Measurements from ENCODE around the gene CEP104. TPM values are rescaled to one million over a fixed set of nuclear protein-coding genes. Genes with fewer than 3 reads are reported as not detected.

The CEP104 gene
- polyA plus RNA-seq, 1 donor = 19.7 TPM

DNA sequence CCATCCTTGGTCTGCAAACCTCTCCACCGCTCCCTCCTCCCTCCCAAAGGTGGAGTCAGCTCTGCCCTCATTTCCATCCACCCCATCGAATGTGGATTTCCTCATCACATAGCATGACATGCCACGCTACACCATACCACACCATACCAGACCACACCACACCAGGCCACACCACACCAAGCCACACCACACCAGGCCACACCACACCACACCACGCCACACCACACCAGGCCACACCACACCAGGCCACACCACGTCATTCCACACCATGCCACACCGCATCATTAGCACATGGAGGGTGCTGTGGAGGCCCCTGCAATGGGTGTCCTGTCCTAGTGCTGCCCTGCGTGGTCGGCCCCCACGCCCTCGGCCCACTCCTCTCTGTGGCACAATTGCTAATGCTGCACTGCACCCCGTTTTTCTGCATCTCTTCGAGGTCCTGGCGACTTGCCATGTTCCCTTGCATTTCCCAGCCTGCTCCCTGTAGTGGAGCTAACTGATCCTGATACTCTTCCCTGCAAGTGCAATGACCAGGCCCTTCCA is 11.5 kb upstream of the CEP104 start:
- no peak for DNase-seq (ENCODE audit: low read depth)

DNA sequence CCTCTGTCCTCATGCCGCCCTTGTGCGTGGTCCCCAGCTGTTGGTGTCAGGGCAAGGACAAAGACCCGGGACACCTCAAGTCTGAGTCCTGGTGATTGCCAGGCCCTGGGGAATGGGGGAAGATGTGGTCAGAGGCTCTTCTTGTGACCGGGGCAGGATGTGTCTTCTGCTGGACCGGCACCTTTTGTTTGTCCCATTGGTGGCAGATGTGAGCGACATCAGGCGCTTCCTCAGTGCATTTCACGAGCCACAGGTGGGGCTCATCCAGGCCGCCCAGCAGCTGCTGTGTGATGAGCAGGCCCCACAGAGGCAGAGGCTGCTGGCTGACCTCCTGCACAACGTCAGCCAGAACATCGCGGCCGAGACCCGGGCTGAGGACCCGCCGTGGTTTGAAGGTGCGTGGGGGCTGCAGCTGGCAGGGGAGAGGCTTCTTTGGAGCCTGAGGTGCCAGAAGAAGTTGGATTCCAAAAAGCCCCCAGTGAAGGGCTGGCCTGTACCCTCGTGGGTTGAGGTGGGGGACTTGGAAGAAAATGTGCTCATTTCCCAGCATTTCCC is 8.7 kb upstream of the CEP104 start:
- DNase-seq (ENCODE audit: low read depth) = no peak

DNA sequence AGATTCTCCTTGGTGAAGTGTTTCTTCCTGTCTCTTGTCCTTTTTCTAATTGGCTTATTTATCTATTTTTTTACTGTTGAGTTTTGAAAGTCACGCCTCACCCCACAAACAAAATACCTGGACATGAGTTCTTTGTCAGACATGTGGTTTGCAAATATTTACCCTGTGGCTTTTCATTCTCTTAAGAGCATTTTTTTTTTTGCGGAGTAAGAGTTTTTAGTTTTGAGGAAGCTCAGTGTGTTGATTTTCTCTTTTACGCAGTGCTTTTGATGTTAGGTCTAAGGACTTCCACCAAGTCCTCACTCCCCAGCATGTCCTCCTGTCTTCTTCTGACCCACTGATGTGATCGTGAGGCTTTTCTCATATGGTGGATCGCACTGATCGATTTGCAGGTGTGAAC is 7.9 kb upstream of the CEP104 start:
- no peak for DNase-seq (ENCODE audit: low read depth)

DNA sequence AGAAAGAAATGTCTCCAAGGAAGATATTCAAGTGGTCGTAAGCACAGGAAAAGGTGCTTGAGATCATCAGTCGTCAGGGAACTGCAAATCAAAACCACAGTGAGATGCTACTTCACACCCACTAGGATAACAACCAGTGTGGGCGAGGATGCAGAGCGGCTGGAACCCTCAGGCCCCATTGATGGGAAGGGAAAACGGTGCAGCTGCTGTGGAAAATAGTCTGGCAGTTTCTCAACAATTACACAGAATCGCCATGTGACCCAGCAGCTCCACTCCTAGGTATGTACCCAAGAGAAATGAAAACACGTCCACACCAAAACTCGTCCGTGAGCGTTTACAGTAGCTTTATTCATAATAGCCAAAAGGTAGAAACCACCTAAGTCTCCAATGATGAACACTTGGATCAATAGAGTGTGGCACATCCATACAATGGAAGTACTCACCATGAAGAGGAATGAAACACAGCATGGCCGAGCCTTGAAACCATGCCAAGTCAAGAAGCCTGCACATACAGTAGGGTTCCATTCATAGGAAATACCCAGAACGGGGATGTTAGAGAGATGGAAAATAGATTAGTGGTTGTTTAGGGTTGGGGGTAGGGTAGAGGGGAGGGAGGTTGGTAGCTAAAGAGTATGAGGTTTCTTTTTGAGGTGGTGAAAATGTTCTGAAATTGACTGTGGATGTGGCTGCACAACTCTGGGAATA is 6.4 kb upstream of the CEP104 start:
- no peak for DNase-seq (ENCODE audit: low read depth)

DNA sequence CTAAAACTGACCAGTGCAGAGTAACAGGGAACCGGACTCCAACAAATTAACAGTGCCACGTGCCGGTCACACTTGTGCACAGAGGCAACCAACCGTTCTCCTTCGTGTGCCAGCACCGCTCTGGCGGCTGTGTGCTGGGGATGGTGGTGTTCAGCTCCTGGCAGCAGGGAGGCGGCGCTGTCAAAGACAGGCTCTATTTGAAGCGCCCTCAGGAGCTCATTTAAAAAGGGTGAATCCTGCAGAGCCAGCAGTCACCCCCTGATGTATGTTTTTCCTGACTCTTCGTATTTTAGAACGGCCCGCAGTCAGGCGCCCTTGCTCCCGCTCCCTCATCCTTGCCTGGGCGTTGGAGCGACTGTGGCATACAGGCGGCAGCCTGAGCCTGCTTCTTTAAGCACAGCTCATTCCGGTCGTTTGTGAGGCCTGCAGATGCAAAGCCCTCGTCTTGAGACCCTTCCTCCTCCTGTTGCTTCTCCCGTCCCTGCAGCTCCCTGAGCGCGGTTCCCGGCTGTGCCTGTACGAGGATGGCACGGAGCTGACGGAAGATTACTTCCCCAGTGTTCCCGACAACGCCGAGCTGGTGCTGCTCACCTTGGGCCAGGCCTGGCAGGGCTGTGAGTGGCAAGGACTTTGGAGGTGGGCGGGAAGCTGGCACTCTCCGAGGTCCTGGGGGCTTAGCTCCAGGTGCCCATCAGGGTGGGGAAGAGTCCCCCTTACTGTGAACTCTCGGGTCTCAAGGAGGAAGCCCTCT is 1.4 kb upstream of the CEP104 start:
- DNase-seq (ENCODE audit: low read depth) = no peak

- no peak for DNase-seq (ENCODE audit: low read depth)
Measured at GRCh38 chr1:3857791-3858129, 749 bp upstream of the CEP104 start.

- no peak for DNase-seq (ENCODE audit: low read depth)
Measured at GRCh38 chr1:3852711-3853485, 4.1 kb downstream of the CEP104 start.

- no peak for DNase-seq (ENCODE audit: low read depth)
Measured at GRCh38 chr1:3852091-3852490, 4.9 kb downstream of the CEP104 start.

GRCh38 chr1:3851292-3851691 is 5.7 kb downstream of the CEP104 start:
- DNase-seq (ENCODE audit: low read depth) = no peak

GRCh38 chr1:3850857-3851256 is 6.2 kb downstream of the CEP104 start:
- DNase-seq (ENCODE audit: low read depth) = no peak

GRCh38 chr1:3847081-3847480 is 9.9 kb downstream of the CEP104 start:
- no peak for DNase-seq (ENCODE audit: low read depth)

DNA sequence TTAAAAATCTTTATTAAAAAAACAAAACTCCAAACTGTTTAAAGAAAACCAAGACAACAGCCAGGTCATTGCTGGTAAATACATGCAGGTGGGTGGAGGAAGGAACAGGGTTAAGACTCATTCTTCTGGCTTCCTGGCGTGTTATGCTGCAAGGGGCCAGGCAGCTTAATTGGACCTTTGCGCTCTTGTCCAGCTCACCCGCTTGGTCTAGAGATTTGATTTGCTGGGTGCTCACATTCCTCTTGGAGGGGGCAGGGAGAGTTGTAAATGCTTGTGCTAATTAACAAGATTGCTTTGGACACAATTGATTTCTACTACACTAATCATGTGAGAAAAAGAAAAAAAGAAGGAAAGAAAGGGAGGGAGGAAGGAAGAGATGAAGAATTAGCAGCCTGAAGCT is 10.5 kb downstream of the CEP104 start:
- DNase-seq (ENCODE audit: low read depth) = no peak

DNA sequence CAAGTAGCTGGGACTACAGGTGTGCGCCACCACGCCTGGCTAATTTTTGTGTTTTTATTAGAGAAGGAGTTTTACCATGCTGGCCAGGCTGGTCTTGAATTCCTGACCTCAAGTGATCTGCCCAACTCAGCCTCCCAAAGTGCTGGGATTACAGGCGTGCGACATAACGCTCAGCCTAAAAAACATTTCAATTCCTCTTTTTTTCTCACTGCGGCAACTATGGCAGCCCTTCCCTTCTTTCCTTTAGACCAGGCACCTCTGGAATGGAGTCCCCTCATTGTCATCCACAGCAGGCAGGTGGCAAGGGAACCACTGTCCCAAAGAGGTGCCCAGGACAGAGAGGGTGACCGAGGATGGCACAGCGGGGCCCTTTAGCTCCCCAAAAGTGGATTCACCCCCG is 14.1 kb downstream of the CEP104 start:
- no peak for DNase-seq (ENCODE audit: low read depth)

GRCh38 chr1:3841491-3841890 is 15.5 kb downstream of the CEP104 start:
- no peak for DNase-seq (ENCODE audit: low read depth)

DNA sequence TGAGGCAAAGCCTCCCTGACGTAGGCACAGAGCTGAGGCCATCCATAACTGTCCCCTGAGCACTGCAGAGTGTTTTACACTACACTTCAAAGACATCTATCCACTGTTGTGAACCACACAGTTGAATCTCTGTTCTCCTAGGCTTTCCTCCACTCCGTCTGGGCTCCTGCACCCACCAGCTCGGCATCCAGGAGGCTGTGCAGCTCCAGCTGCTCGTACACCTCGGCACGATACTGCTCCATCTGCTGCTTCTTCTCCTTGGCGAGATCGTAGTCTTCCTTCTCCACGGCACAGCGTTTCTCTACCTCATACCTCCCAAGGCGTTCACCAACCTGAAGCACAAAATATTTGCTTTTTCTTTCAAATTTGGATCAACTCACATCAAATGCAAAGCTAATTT is 18.2 kb downstream of the CEP104 start:
- DNase-seq (ENCODE audit: low read depth) = no peak

DNA sequence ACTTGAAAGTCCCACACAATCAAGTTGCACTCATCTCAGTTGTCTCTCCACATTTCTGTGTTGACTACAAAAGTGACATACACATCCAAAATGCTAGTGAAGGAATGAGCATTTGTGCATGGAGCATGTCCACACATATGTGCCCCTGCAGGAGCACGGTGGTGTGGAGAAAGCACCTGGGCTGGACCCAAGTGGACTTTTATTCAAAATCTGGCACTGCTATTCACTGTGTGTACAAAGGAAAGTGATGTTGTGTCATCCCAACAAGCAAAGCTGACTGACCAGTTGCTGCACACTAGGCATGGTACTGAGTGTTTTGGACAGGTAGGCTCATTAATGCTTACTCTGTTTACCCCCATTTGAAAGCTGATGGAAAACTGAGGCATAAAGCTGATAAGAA is 19.3 kb downstream of the CEP104 start:
- DNase-seq (ENCODE audit: low read depth) = no peak

DNA sequence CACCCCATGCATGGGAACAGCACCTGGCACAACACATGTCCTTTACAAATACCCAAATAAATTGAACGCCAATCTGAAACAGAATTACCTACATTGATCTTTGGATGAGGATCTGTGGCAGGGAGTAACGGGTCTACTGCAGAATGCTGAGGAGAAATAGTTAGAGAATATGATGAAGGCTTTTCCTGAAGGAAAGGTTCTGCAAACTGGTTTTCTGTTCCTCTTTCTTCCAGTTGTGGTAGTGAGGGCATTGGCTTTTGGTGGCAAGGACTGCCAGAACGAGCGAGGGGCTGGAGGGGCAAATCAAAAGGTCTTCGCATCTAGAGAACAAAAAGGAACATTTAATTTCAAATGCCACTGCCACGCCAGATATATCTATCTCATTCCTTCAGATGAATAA is 19.8 kb downstream of the CEP104 start:
- no peak for DNase-seq (ENCODE audit: low read depth)

DNA sequence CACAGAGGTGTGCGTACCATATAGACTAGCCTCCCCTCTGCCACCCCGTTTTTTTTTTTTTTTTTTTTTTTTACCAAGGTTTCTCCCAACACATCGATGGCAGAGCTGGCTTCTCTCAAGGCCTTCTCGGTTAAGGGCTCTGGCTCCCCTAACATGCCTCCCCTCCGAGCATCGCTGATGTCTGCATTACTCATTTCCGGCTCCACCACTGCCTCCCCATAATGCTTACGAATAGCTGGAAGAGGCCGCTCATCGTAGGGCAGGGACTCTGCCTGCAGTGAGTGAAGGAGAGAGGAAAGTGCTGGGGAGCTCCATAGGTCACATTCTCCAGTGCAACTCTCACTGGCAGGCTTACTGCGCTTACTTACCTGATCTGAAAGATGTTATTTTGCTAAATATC is 20.6 kb downstream of the CEP104 start:
- DNase-seq (ENCODE audit: low read depth) = no peak

- no peak for DNase-seq (ENCODE audit: low read depth)
Measured at GRCh38 chr1:3834701-3835100, 22.3 kb downstream of the CEP104 start.

- no peak for DNase-seq (ENCODE audit: low read depth)
Measured at GRCh38 chr1:3831689-3832088, 25.3 kb downstream of the CEP104 start.

DNA sequence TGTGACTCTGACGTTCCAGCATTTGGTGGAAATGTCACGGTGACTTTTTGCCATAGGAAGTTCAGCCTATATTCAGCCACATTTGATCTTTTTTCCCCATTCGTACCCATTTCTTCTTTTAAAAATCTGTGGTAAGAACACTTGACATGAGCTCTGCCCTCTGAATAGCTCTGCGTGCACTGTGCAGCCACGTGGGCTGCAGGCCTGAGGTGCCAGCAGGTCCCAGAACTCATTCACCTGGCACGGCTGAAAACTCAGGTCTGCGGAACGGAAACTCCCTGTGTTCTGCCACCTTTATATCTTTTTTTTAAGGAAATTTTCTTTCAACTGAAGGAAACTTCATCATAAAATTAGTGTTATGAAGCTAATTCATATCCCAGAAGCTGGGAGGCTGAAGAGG is 28.6 kb downstream of the CEP104 start:
- no peak for DNase-seq (ENCODE audit: low read depth)

GRCh38 chr1:3827813-3828307 is 29.2 kb downstream of the CEP104 start:
- DNase-seq (ENCODE audit: low read depth) = no peak

Data from forelimb muscle (tissue), 1 donor.